H9 (cell line): ENCODE data around the gene LDLRAP1. TPM values are rescaled to one million over a fixed set of nuclear protein-coding genes. Genes with fewer than 3 reads are reported as not detected.

Experiments used
- DNase-seq: peaks from one replicate; pipeline ENCODE4 v3.0.0-alpha.2; 2017
- H2AFZ ChIP-seq: one replicate; pipeline ENCODE4 v1.6.1; 2013; ENCODE audit warnings: mild to moderate bottlenecking, low read length, control low read depth, moderate library complexity
- H2AK5ac ChIP-seq: 2 replicates; pipeline ENCODE4 v1.6.1; 2013; ENCODE audit warnings: low read length, control low read depth, mixed read lengths; ENCODE audit not compliant: insufficient read length
- H2BK120ac ChIP-seq: one replicate; pipeline ENCODE4 v1.6.1; 2013; ENCODE audit warnings: low read depth, mild to moderate bottlenecking, low read length, control low read depth, inconsistent platforms; ENCODE audit not compliant: poor library complexity, severe bottlenecking
- H2BK12ac ChIP-seq: 2 replicates; pipeline ENCODE4 v1.6.1; 2013; ENCODE audit warnings: low read length, control low read depth, mixed read lengths, low read depth; ENCODE audit not compliant: insufficient read length
- H2BK15ac ChIP-seq: 2 replicates; pipeline ENCODE4 v1.6.1; 2013; ENCODE audit warnings: low read depth, low read length, control low read depth
- H2BK20ac ChIP-seq: one replicate; pipeline ENCODE4 v1.6.1; 2013; ENCODE audit warnings: low read depth, mild to moderate bottlenecking, low read length, control low read depth, inconsistent platforms; ENCODE audit not compliant: poor library complexity, severe bottlenecking
- H2BK5ac ChIP-seq: 2 replicates; pipeline ENCODE4 v1.6.1; 2013; ENCODE audit warnings: low read length, control low read depth, mixed read lengths; ENCODE audit not compliant: insufficient read length
- H3K14ac ChIP-seq: 2 replicates; pipeline ENCODE4 v1.6.1; 2013; ENCODE audit warnings: low read length, control low read depth; ENCODE audit not compliant: insufficient read depth
- H3K18ac ChIP-seq: 2 replicates; pipeline ENCODE4 v1.6.1; 2013; ENCODE audit warnings: low read depth, mild to moderate bottlenecking, mixed read lengths, low read length, control low read depth; ENCODE audit not compliant: insufficient read length
- H3K23ac ChIP-seq: 2 replicates; pipeline ENCODE4 v1.6.1; 2013; ENCODE audit warnings: low read length, control low read depth, mixed read lengths, low read depth; ENCODE audit not compliant: insufficient read length
- H3K23me2 ChIP-seq: 2 replicates; pipeline ENCODE4 v1.6.1; 2013; ENCODE audit warnings: low read depth, mild to moderate bottlenecking, mixed read lengths, low read length, control low read depth; ENCODE audit not compliant: insufficient read length, poor library complexity, severe bottlenecking
- H3K27ac ChIP-seq: 2 replicates; pipeline ENCODE4 v1.5.1; 2013; ENCODE audit warnings: low read length, control low read depth, mixed read lengths, low read depth; ENCODE audit not compliant: insufficient read length
- H3K27me3 ChIP-seq: 2 replicates; pipeline ENCODE4 v1.6.1; 2013; ENCODE audit warnings: low read length, control low read depth, inconsistent platforms; ENCODE audit not compliant: insufficient read depth
- H3K4ac ChIP-seq: 2 replicates; pipeline ENCODE4 v1.6.1; 2013; ENCODE audit warnings: low read depth, mild to moderate bottlenecking, control low read depth, inconsistent platforms, low read length, moderate library complexity
- H3K4me1 ChIP-seq: 2 replicates; pipeline ENCODE4 v1.6.1; 2013; ENCODE audit warnings: low read length, control low read depth, inconsistent platforms; ENCODE audit not compliant: insufficient read depth
- H3K4me2 ChIP-seq: 2 replicates; pipeline ENCODE4 v1.6.1; 2013; ENCODE audit warnings: low read length, control low read depth, mixed read lengths; ENCODE audit not compliant: insufficient read length, insufficient read depth
- H3K56ac ChIP-seq: 2 replicates; pipeline ENCODE4 v1.6.1; 2013; ENCODE audit warnings: low read depth, mild to moderate bottlenecking, mixed read lengths, low read length, control low read depth; ENCODE audit not compliant: insufficient read length
- H3K79me1 ChIP-seq: 2 replicates; pipeline ENCODE4 v1.6.1; 2013; ENCODE audit warnings: low read depth, mild to moderate bottlenecking, moderate library complexity, low read length, control low read depth, inconsistent platforms; ENCODE audit not compliant: insufficient read depth, poor library complexity, severe bottlenecking
- H3K79me2 ChIP-seq: 2 replicates; pipeline ENCODE4 v1.6.1; 2013; ENCODE audit warnings: low read length, control low read depth, inconsistent platforms; ENCODE audit not compliant: insufficient read depth
- H3K9ac ChIP-seq: 2 replicates; pipeline ENCODE4 v1.6.1; 2013; ENCODE audit warnings: low read length, control low read depth, mixed read lengths; ENCODE audit not compliant: insufficient read length; ENCODE audit errors: extremely low read depth
- H3K9me3 ChIP-seq: one replicate; pipeline ENCODE4 v1.6.1; 2013; ENCODE audit warnings: low read depth, low read length, inconsistent platforms; ENCODE audit not compliant: control insufficient read depth
- H3T11ph ChIP-seq: one replicate; pipeline ENCODE4 v1.6.1; 2013; ENCODE audit warnings: mild to moderate bottlenecking, low read length, control low read depth, inconsistent platforms
- H4K20me1 ChIP-seq: one replicate; pipeline ENCODE4 v1.6.1; 2013; ENCODE audit not compliant: control insufficient read depth, insufficient read length, insufficient read depth
- H4K5ac ChIP-seq: 2 replicates; pipeline ENCODE4 v1.6.1; 2013; ENCODE audit warnings: low read depth, mild to moderate bottlenecking, mixed read lengths, low read length, control low read depth; ENCODE audit not compliant: insufficient read length
- H4K8ac ChIP-seq: replicated peaks from 2 replicates; pipeline ENCODE4 v1.6.1; 2013; ENCODE audit warnings: low read length, control low read depth, mixed read lengths, low read depth; ENCODE audit not compliant: insufficient read length
- H4K91ac ChIP-seq: 2 replicates; pipeline ENCODE4 v1.6.1; 2013; ENCODE audit warnings: low read depth, mild to moderate bottlenecking, moderate library complexity, mixed read lengths, low read length, control low read depth; ENCODE audit not compliant: insufficient read length
- H3K27ac Mint-ChIP-seq, 3 experiments: 2 replicates in 2 of 3; 3 replicates in 1 of 3; pipeline ENCODE4 v1.8.0; 2020 to 2021; ENCODE audit warnings: mixed read lengths in 3 of 3, mild to moderate bottlenecking in 1 of 3, moderate library complexity in 1 of 3
- H3K27me3 Mint-ChIP-seq: 2 replicates; pipeline ENCODE4 v1.8.0; 2021; ENCODE audit warnings: low read depth, mild to moderate bottlenecking, moderate library complexity, mixed read lengths
- H3K36me3 Mint-ChIP-seq, 3 experiments: 2 replicates in 2 of 3; 3 replicates in 1 of 3; pipeline ENCODE4 v1.8.0; 2020 to 2021; ENCODE audit warnings: low read depth in 3 of 3, mixed read lengths in 3 of 3; ENCODE audit not compliant: insufficient read depth in 1 of 3
- H3K4me1 Mint-ChIP-seq, 2 experiments: 2 replicates each; pipeline ENCODE4 v1.8.0; 2020; ENCODE audit warnings: mixed read lengths in 2 of 2
- H3K4me3 Mint-ChIP-seq, 2 experiments: 2 replicates in 1 of 2; 3 replicates in 1 of 2; pipeline ENCODE4 v1.8.0; 2020 to 2021; ENCODE audit warnings: mild to moderate bottlenecking in 2 of 2, mixed read lengths in 2 of 2, moderate library complexity in 1 of 2
- H3K9me3 Mint-ChIP-seq, 2 experiments: 2 replicates in 1 of 2; 3 replicates in 1 of 2; pipeline ENCODE4 v1.8.0; 2020; ENCODE audit warnings: mild to moderate bottlenecking in 2 of 2, mixed read lengths in 2 of 2, moderate library complexity in 1 of 2
- CTCF ChIP-seq: fragments of 200-600 bp; sonication (generic); conservative IDR thresholded peaks from 3 replicates; pipeline ENCODE4 v1.8.0; 2021; ENCODE audit warnings: antibody characterized with exemption, mild to moderate bottlenecking
- WGBS: extraction: QIAGEN DNeasy Blood & Tissue Kit; methylation state at CpG from one replicate; pipeline ENCODE4 v1.1.7; 2013; ENCODE audit warnings: missing lambda C conversion rate, low lambda C conversion rate, mixed read lengths; ENCODE audit not compliant: insufficient read length; ENCODE audit errors: extremely low coverage; 5-methylcytosine and 5-hydroxymethylcytosine counted together
- total RNA-seq: library from RNA; stranded (reverse); gene quantifications from 2 replicates; pipeline ENCODE4 v1.2.1, GENCODE V29; 2021

Gene LDLRAP1
- total RNA-seq, 1 experiment from 2014 or later: 15.7 TPM

GRCh38 chr1:25611843-25612242 is 68.4 kb downstream of the LDLRAP1 start:
- Histone ChIP-seq H3K79me2 (no peaks in the 10 kb centered on the region), H3K9me3 (no peaks in the 10 kb centered on the region), H2AK5ac (no peak overlapping the region), H3K23me2 (peaks cover 7% of the 10 kb centered on the region), H4K8ac (no peak overlapping the region), H3T11ph (no peak overlapping the region), H3K4me2 (no peak overlapping the region), H3K9ac (no peak overlapping the region), H2BK20ac (no peak overlapping the region), H3K56ac (no peak overlapping the region), H3K18ac (no peak overlapping the region), H2BK15ac (no peak overlapping the region), H3K23ac (no peak overlapping the region), H3K4me1 (no peaks in the 10 kb centered on the region), H4K91ac (no peak overlapping the region), H2BK12ac (no peak overlapping the region), H3K14ac (no peak overlapping the region), H3K79me1 (no peaks in the 10 kb centered on the region), H4K20me1 (no peaks in the 10 kb centered on the region), H2AFZ (no peak overlapping the region), H4K5ac (no peak overlapping the region), H2BK5ac (no peak overlapping the region), H3K4ac (no peak overlapping the region), H3K27ac (no peak overlapping the region), H3K27me3 (no peaks in the 10 kb centered on the region; the same call in 1 of the 2 replicates), H2BK120ac (no peak overlapping the region)
- no peak overlapping the region for H3K4me3 Mint-ChIP-seq
- H3K27ac Mint-ChIP-seq: no peak overlapping the region
- no peaks in the 10 kb centered on the region for H3K36me3 Mint-ChIP-seq
- no peak for TF ChIP-seq CTCF
- 100% methylated on average over 1 of the region's 1 CpG for WGBS
- H3K4me1 Mint-ChIP-seq: peaks cover 9 to 10% of the 10 kb centered on the region in 2 experiments
- DNase-seq: no peak
- peaks cover 50% of the 10 kb centered on the region for H3K27me3 Mint-ChIP-seq
- H3K9me3 Mint-ChIP-seq: no peaks in the 10 kb centered on the region
